HCT116 (cell line): ENCODE data around the gene ARHGAP31. TPM values are rescaled to one million over a fixed set of nuclear protein-coding genes. Genes with fewer than 3 reads are reported as not detected.

Experiments used
- ATAC-seq: fragments of 200-7000 bp; cut with Tn5 transposase; 2 replicates; pipeline ENCODE4 v1.9.1; 2020; ENCODE audit warnings: mild to moderate bottlenecking, moderate library complexity
- BruUV-seq: library from RNA; stranded (reverse); fragments of 400-500 nt; replicated peaks from 2 replicates; lab custom pipeline; 2021; lab: Mats Ljungman, UMichigan
- CTCF ChIA-PET: fragments of 300-600 bp; sonication (Branson Sonifier 250); formaldehyde crosslinking; loops from one replicate; lab custom pipeline; 2021; ENCODE audit warnings: antibody characterized with exemption; lab: Charles Lee
- POLR2A ChIA-PET: fragments of 300-600, 350-600 bp; sonication (Branson Sonifier 250); formaldehyde crosslinking; loops from one replicate; lab custom pipeline; 2021; ENCODE audit warnings: antibody characterized with exemption; lab: Charles Lee
- RAD21 ChIA-PET, 2 experiments: fragments of 300-600 bp; sonication (Branson Sonifier 250); formaldehyde crosslinking; loops; one replicate each; lab custom pipeline; 2023; ENCODE audit warnings: low total read pairs in 2 of 2; ENCODE audit not compliant: uncharacterized antibody in 2 of 2, unreplicated experiment in 2 of 2, low non-redundant PET in 1 of 2; lab: Charles Lee
- DNase-seq: peaks from one replicate; pipeline ENCODE4 v3.0.0-alpha.2; 2010; ENCODE audit warnings: low read depth, low spot score
- H2AFZ ChIP-seq: fragments of 200-600 bp; shearing (Covaris generic), sonication (generic); 2 replicates; pipeline ENCODE4 v1.6.1; 2017; ENCODE audit warnings: low read depth, mixed run types, mixed read lengths, antibody characterized with exemption, low read length; ENCODE audit not compliant: poor library complexity, severe bottlenecking
- H3K27ac ChIP-seq: 2 replicates; pipeline ENCODE4 v1.5.1; 2012; ENCODE audit warnings: low read depth, low read length
- H3K27me3 ChIP-seq: fragments of 200-600 bp; sonication (generic); 2 replicates; pipeline ENCODE4 v1.6.1; 2016; ENCODE audit warnings: mixed run types, low read length, mixed read lengths; ENCODE audit not compliant: insufficient read depth
- H3K36me3 ChIP-seq, 2 experiments: fragments of 200-500 bp in 1 of 2; fragments of 200-600 bp in 1 of 2; sonication (Bioruptor generic) in 1 of 2; sonication (generic) in 1 of 2; 2 replicates each; pipeline versions ENCODE4 v1.5.1 to v1.6.1; 2014 to 2016; ENCODE audit warnings: low read length in 2 of 2, inconsistent platforms in 1 of 2, mixed read lengths in 1 of 2, mixed run types in 1 of 2; ENCODE audit not compliant: insufficient read depth in 2 of 2, control insufficient read depth in 1 of 2
- H3K4me1 ChIP-seq, 2 experiments: fragments of 200-600 bp in 1 of 2; sonication (generic) in 1 of 2; 2 replicates each; pipeline versions ENCODE4 v1.5.1 to v1.6.1; 2012 to 2017; ENCODE audit warnings: low read length in 2 of 2, inconsistent platforms in 1 of 2, mild to moderate bottlenecking in 1 of 2, mixed read lengths in 1 of 2, mixed run types in 1 of 2, moderate library complexity in 1 of 2; ENCODE audit not compliant: insufficient read depth in 2 of 2, control insufficient read depth in 1 of 2
- H3K4me2 ChIP-seq: fragments of 200-600 bp; sonication (generic); 2 replicates; pipeline ENCODE4 v1.6.1; 2017; ENCODE audit warnings: mixed run types, low read length, mixed read lengths
- H3K4me3 ChIP-seq, 2 experiments: fragments of 200-600 bp in 1 of 2; sonication (generic) in 1 of 2; replicated peaks in 1 of 2; 2 replicates each; pipeline ENCODE4 v1.5.1; 2011 to 2016; ENCODE audit warnings: low read length in 2 of 2, control low read depth in 1 of 2, low read depth in 1 of 2, mild to moderate bottlenecking in 1 of 2, mixed read lengths in 1 of 2, mixed run types in 1 of 2
- H3K79me2 ChIP-seq: fragments of 200-600 bp; sonication (generic); 2 replicates; pipeline ENCODE4 v1.6.1; 2017; ENCODE audit warnings: mild to moderate bottlenecking, mixed run types, low read length, moderate library complexity, mixed read lengths; ENCODE audit not compliant: insufficient read depth
- H3K9ac ChIP-seq: fragments of 200-600 bp; sonication (generic); 2 replicates; pipeline ENCODE4 v1.6.1; 2016; ENCODE audit warnings: low read length, mixed read lengths
- H3K9me2 ChIP-seq: fragments of 200-600 bp; sonication (generic), shearing (Covaris generic); 2 replicates; pipeline ENCODE4 v1.6.1; 2017; ENCODE audit warnings: mixed run types, mild to moderate bottlenecking, moderate library complexity; ENCODE audit not compliant: insufficient read depth
- H3K9me3 ChIP-seq, 2 experiments: fragments of 200-500 bp in 1 of 2; fragments of 200-600 bp in 1 of 2; sonication (Bioruptor generic) in 1 of 2; sonication (generic) in 1 of 2; 2 replicates each; pipeline ENCODE4 v1.6.1; 2014 to 2017; ENCODE audit warnings: low read length in 2 of 2, mixed read lengths in 2 of 2, inconsistent platforms in 1 of 2, low read depth in 1 of 2, mild to moderate bottlenecking in 1 of 2, mixed run types in 1 of 2, moderate library complexity in 1 of 2; ENCODE audit not compliant: control insufficient read depth in 1 of 2, insufficient read depth in 1 of 2
- H4K20me1 ChIP-seq: fragments of 200-600 bp; sonication (generic), shearing (Covaris generic); 2 replicates; pipeline ENCODE4 v1.6.1; 2017; ENCODE audit warnings: mixed run types, mild to moderate bottlenecking, moderate library complexity; ENCODE audit not compliant: insufficient read depth
- CBX3 ChIP-seq: IDR thresholded peaks from 2 replicates; pipeline ENCODE4 v1.6.1; 2012; ENCODE audit warnings: low read depth
- ELF1 ChIP-seq: IDR thresholded peaks from 2 replicates; pipeline ENCODE4 v1.6.1; 2012; ENCODE audit warnings: low read depth, borderline replicate concordance
- EZH2 ChIP-seq: fragments of 200-600 bp; sonication (generic); IDR thresholded peaks from 2 replicates; pipeline ENCODE4 v1.6.1; 2017; ENCODE audit warnings: antibody characterized with exemption, mixed run types
- EZH2phosphoT487 ChIP-seq: fragments of 200-600 bp; IDR thresholded peaks from 2 replicates; pipeline ENCODE4 v1.6.1; 2018; ENCODE audit warnings: antibody characterized with exemption, borderline replicate concordance
- POLR2A ChIP-seq: IDR thresholded peaks from 2 replicates; pipeline ENCODE4 v1.7.0; 2011; ENCODE audit warnings: borderline replicate concordance; ENCODE audit not compliant: insufficient read depth, insufficient read length; ENCODE audit errors: extremely low read depth
- POLR2AphosphoS5 ChIP-seq: IDR thresholded peaks from 2 replicates; pipeline ENCODE4 v1.6.1; 2011; ENCODE audit warnings: mild to moderate bottlenecking, low read depth, low read length, moderate library complexity
- RAD21 ChIP-seq: IDR thresholded peaks from 2 replicates; pipeline ENCODE4 v1.6.1; 2012; ENCODE audit warnings: low read depth, mild to moderate bottlenecking
- TCF7L2 ChIP-seq: IDR thresholded peaks from 2 replicates; pipeline ENCODE4 v1.7.0; 2011; ENCODE audit warnings: borderline replicate concordance, inconsistent platforms; ENCODE audit not compliant: insufficient read depth, insufficient read length; ENCODE audit errors: extremely low read depth
- YY1 ChIP-seq: IDR thresholded peaks from 2 replicates; pipeline ENCODE4 v1.6.1; 2011; ENCODE audit warnings: low read length, low read depth, moderate library complexity, mild to moderate bottlenecking; ENCODE audit not compliant: insufficient replicate concordance; ENCODE audit errors: extremely low read depth
- ZFX ChIP-seq: fragments of 450-650 bp; IDR thresholded peaks from 2 replicates; pipeline ENCODE4 v1.6.1; 2017
- intact Hi-C: fragments of 100-400 bp; cut with micrococcal nuclease; formaldehyde crosslinking; loops from 2 replicates; pipeline ENCODE4 v1.10.0; 2022
- total RNA-seq: library from RNA; stranded (reverse); gene quantifications from one replicate; pipeline ENCODE4 v1.2.1, GENCODE V29; 2021; ENCODE audit not compliant: unreplicated experiment
- TF ChIP-seq, protein P1 (sequence below), 3 experiments: fragments of 200-600 bp in 1 of 3; sonication (generic) in 1 of 3; IDR thresholded peaks in 2 of 3; conservative IDR thresholded peaks in 1 of 3; 2 replicates each; pipeline ENCODE4 v1.5.1; 2012 to 2017; ENCODE audit warnings: low read depth in 2 of 3, low read length in 2 of 3, antibody characterized with exemption in 1 of 3, borderline replicate concordance in 1 of 3, control low read depth in 1 of 3, mild to moderate bottlenecking in 1 of 3, mixed read lengths in 1 of 3, mixed run types in 1 of 3, moderate library complexity in 1 of 3; ENCODE audit not compliant: insufficient read depth in 1 of 3
- TF ChIP-seq, protein P2 (sequence below): IDR thresholded peaks from 2 replicates; pipeline ENCODE4 v1.6.1; 2011; ENCODE audit warnings: mild to moderate bottlenecking, low read length, moderate library complexity; ENCODE audit not compliant: insufficient replicate concordance; ENCODE audit errors: extremely low read depth

ARHGAP31 gene
- total RNA-seq, 1 experiment from 2014 or later, result 0.93 TPM

DNA sequence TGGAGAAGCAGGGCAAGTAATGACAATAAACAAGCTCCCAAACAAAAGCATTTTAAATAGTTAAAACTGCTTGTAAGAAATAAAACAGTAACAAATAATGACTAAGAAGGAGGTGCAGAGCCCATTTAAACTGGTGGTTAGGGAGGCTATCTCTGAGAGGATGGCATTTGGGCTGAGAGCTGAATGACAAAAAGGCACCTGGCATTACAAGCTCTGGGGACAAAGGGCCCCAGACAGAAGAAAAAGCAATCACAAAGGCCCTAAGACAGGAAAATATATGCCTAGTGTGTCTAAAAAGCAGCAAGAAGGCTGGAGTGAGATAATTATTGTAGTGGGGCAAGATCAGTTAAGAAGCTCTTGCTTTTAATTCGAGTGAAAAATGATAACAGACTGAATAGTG is 159.6 kb downstream of the ARHGAP31 start:
- ATAC-seq, result no peak
- no peak for TF ChIP-seq EZH2phosphoT487
- TF ChIP-seq RAD21, result no peak
- no peak for TF ChIP-seq POLR2AphosphoS5
- TF ChIP-seq, all 23 proteins: peak for 0
- no peaks in the 10 kb centered on the region for H3K9me3 ChIP-seq
- H4K20me1 ChIP-seq, result no peaks in the 10 kb centered on the region
- H3K79me2 ChIP-seq, result peaks cover 40% of the 10 kb centered on the region
- peaks cover 38 to 47% of the 10 kb centered on the region in 2 experiments for H3K36me3 ChIP-seq
- no peak overlapping the region for H2AFZ ChIP-seq
- no TSS peak for BruUV-seq
- ChIA-PET RAD21 (no interaction called here), CTCF (no interaction called here), POLR2A (no interaction called here)
- H3K9ac ChIP-seq, result no peak overlapping the region
- no peak overlapping the region for H3K4me3 ChIP-seq
- H3K4me1 ChIP-seq, result no peaks in the 10 kb centered on the region
- intact Hi-C loops, result no loop called here
- no peak overlapping the region for H3K4me2 ChIP-seq
- H3K9me2 ChIP-seq, result no peaks in the 10 kb centered on the region
- no peak for DNase-seq
- H3K27me3 ChIP-seq, result no peaks in the 10 kb centered on the region
- H3K27ac ChIP-seq, result no peak overlapping the region

DNA sequence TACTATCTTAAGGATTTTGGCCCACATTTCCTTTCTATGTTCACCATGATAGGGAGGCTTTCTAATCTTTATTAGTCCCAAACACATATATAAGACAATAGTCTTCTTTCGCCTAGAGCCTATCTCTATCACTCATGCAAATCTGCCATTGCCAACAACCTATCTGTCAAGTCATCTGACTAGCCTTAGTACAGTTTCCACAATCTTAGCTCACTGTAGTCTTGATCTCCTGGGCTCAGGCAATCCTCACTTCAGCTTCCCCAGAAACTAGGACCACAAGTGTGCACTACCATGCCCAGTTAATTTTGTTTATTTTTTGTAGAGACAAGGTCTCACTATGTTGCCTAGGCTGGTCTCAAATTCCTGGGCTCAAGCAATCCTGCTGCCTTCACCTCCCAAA is 162.3 kb downstream of the ARHGAP31 start:
- H3K27ac ChIP-seq, result no peak overlapping the region
- no peak overlapping the region for H3K4me3 ChIP-seq
- no peaks in the 10 kb centered on the region for H3K27me3 ChIP-seq
- BruUV-seq, result no TSS peak
- H4K20me1 ChIP-seq, result no peaks in the 10 kb centered on the region
- peaks cover 56% of the 10 kb centered on the region for H3K79me2 ChIP-seq
- H2AFZ ChIP-seq, result no peak overlapping the region
- TF ChIP-seq, protein P1, sequence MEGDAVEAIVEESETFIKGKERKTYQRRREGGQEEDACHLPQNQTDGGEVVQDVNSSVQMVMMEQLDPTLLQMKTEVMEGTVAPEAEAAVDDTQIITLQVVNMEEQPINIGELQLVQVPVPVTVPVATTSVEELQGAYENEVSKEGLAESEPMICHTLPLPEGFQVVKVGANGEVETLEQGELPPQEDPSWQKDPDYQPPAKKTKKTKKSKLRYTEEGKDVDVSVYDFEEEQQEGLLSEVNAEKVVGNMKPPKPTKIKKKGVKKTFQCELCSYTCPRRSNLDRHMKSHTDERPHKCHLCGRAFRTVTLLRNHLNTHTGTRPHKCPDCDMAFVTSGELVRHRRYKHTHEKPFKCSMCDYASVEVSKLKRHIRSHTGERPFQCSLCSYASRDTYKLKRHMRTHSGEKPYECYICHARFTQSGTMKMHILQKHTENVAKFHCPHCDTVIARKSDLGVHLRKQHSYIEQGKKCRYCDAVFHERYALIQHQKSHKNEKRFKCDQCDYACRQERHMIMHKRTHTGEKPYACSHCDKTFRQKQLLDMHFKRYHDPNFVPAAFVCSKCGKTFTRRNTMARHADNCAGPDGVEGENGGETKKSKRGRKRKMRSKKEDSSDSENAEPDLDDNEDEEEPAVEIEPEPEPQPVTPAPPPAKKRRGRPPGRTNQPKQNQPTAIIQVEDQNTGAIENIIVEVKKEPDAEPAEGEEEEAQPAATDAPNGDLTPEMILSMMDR (IDR thresholded peaks at IDR 0.05 in 2 of 3, conservative IDR thresholded peaks at IDR 0.05 in 1 of 3; ENCODE audit: borderline replicate concordance in 1 of 3, insufficient read depth in 1 of 3, low read depth in 2 of 3, low read length in 2 of 3), result no peak
- TF ChIP-seq POLR2A (no peak), CBX3 (no peak), TCF7L2 (no peak), YY1 (no peak), ELF1 (no peak), EZH2 (no peak), ZFX (no peak)
- TF ChIP-seq, protein P2, sequence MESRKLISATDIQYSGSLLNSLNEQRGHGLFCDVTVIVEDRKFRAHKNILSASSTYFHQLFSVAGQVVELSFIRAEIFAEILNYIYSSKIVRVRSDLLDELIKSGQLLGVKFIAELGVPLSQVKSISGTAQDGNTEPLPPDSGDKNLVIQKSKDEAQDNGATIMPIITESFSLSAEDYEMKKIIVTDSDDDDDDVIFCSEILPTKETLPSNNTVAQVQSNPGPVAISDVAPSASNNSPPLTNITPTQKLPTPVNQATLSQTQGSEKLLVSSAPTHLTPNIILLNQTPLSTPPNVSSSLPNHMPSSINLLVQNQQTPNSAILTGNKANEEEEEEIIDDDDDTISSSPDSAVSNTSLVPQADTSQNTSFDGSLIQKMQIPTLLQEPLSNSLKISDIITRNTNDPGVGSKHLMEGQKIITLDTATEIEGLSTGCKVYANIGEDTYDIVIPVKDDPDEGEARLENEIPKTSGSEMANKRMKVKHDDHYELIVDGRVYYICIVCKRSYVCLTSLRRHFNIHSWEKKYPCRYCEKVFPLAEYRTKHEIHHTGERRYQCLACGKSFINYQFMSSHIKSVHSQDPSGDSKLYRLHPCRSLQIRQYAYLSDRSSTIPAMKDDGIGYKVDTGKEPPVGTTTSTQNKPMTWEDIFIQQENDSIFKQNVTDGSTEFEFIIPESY, result no peak
- H3K36me3 ChIP-seq, result peaks cover 34 to 57% of the 10 kb centered on the region in 2 experiments
- no peaks in the 10 kb centered on the region for H3K9me2 ChIP-seq
- H3K9ac ChIP-seq, result no peak overlapping the region
- POLR2A ChIA-PET, result no interaction called here
- RAD21 ChIA-PET, result no interaction called here
- no peaks in the 10 kb centered on the region for H3K4me1 ChIP-seq
- H3K4me2 ChIP-seq, result no peak overlapping the region
- CTCF ChIA-PET, result no interaction called here
- intact Hi-C loops, result no loop called here
- H3K9me3 ChIP-seq, result no peaks in the 10 kb centered on the region
- DNase-seq (no peak), ATAC-seq (no peak)
